Gastroesophageal sphincter (tissue), 4 donors: ENCODE results near the gene KRT40. TPM values are rescaled to one million over a fixed set of nuclear protein-coding genes. Genes with fewer than 3 reads are reported as not detected.
"Not testable (repeated sequence)": the region's sequence is repeated elsewhere in the genome, so short reads cannot be mapped to it uniquely, and the experiment has no call there.

Source experiments
- ATAC-seq: fragments of 150-250 bp; one replicate; pipeline ENCODE4 v1.9.1; 2016; ENCODE audit warnings: mild to moderate bottlenecking, moderate library complexity
- H3K27ac ChIP-seq, 4 donors: fragments of 200-600 bp; sonication (generic) in 3 of 4; 1 replicate in 3 of 4; 2 replicates in 1 of 4; pipeline ENCODE4 v1.5.1; 2016 to 2019
- H3K27me3 ChIP-seq: fragments of 200-600 bp; sonication (generic); one replicate; pipeline ENCODE4 v1.5.1; 2019
- H3K36me3 ChIP-seq, 2 donors: fragments of 200-600 bp; sonication (generic); one replicate each; pipeline ENCODE4 v1.5.1; 2019; ENCODE audit warnings: control low read depth in 1 of 2
- H3K4me1 ChIP-seq, 3 donors: fragments of 200-600 bp; sonication (generic); 1 replicate in 2 of 3; 2 replicates in 1 of 3; pipeline ENCODE4 v1.5.1; 2016 to 2019; ENCODE audit warnings: control low read depth in 2 of 3
- H3K4me3 ChIP-seq, 2 donors: fragments of 200-600 bp; sonication (generic); one replicate each; pipeline ENCODE4 v1.5.1; 2019; ENCODE audit warnings: mild to moderate bottlenecking in 1 of 2, moderate library complexity in 1 of 2
- H3K9me3 ChIP-seq, 3 donors: fragments of 200-600 bp; sonication (generic); one replicate each; pipeline ENCODE4 v1.5.1; 2017 to 2019; ENCODE audit warnings: control low read depth in 2 of 3
- EP300 ChIP-seq: sonication (generic); formaldehyde crosslinking; IDR thresholded peaks from one replicate; pipeline ENCODE4 v1.6.1; 2017; ENCODE audit warnings: antibody characterized with exemption, mild to moderate bottlenecking
- POLR2A ChIP-seq, 2 donors: fragments of 450-650 bp; IDR thresholded peaks; one replicate each; pipeline ENCODE4 v1.6.1; 2017; ENCODE audit warnings: antibody characterized with exemption in 2 of 2, mild to moderate bottlenecking in 2 of 2, moderate library complexity in 1 of 2
- POLR2AphosphoS5 ChIP-seq: sonication (generic); formaldehyde crosslinking; IDR thresholded peaks from one replicate; pipeline ENCODE4 v1.6.1; 2017; ENCODE audit warnings: antibody characterized with exemption
- WGBS, 2 donors: methylation state at CpG; one replicate each; pipeline ENCODE4 v1.1.5; 2018; ENCODE audit warnings: low coverage in 1 of 2; 5-methylcytosine and 5-hydroxymethylcytosine counted together
- total RNA-seq, 4 donors: library from RNA; depleted of rRNA; stranded (reverse); fragments of >200 nt; gene quantifications; one replicate each; pipeline ENCODE4 v1.1.0, GENCODE V29; 2016
- TF ChIP-seq, protein P1 (sequence below), 4 experiments: fragments of 200-600 bp in 2 of 4; fragments of 450-650 bp in 2 of 4; sonication (generic) in 1 of 4; IDR thresholded peaks; one replicate each; pipeline ENCODE4 v1.5.1; 2017 to 2019; ENCODE audit warnings: antibody characterized with exemption in 4 of 4, mild to moderate bottlenecking in 2 of 4, moderate library complexity in 2 of 4

Gene KRT40
- total RNA-seq, 4 donors from 2014 or later: not detected

GRCh38 chr17:41008811-41009210, 24.7 kb upstream of the KRT40 start, which contains the start of gene KRTAP3-1:
TSS of gene KRTAP3-1 (minus strand) at chr17:41009128. CDS start at chr17:41009074, 54 bp downstream.
- Histone ChIP-seq H3K27ac (no peak within 1 kb of the TSS), H3K4me3 (no peak within 1 kb of the TSS), H3K27me3 (no peaks in the 10 kb centered on the region), H3K4me1 (no peaks in the 10 kb centered on the region), H3K36me3 (no peaks in the 10 kb centered on the region), H3K9me3 (no peaks in the 10 kb centered on the region)
- TF ChIP-seq, protein P1, sequence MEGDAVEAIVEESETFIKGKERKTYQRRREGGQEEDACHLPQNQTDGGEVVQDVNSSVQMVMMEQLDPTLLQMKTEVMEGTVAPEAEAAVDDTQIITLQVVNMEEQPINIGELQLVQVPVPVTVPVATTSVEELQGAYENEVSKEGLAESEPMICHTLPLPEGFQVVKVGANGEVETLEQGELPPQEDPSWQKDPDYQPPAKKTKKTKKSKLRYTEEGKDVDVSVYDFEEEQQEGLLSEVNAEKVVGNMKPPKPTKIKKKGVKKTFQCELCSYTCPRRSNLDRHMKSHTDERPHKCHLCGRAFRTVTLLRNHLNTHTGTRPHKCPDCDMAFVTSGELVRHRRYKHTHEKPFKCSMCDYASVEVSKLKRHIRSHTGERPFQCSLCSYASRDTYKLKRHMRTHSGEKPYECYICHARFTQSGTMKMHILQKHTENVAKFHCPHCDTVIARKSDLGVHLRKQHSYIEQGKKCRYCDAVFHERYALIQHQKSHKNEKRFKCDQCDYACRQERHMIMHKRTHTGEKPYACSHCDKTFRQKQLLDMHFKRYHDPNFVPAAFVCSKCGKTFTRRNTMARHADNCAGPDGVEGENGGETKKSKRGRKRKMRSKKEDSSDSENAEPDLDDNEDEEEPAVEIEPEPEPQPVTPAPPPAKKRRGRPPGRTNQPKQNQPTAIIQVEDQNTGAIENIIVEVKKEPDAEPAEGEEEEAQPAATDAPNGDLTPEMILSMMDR (IDR thresholded peaks at IDR 0.05): no peak
- TF ChIP-seq POLR2AphosphoS5: no peak
- no peak for TF ChIP-seq EP300
- TF ChIP-seq POLR2A (IDR thresholded peaks at IDR 0.05): no peak
- ATAC-seq: no peak
- 81 to 87% methylated on average over 3 to 7 of the region's 8 CpGs for WGBS, 2 donors

- WGBS, 2 donors: 85 to 93% methylated on average over 2 to 3 of the region's 3 CpGs
Observed at GRCh38 chr17:41004397-41004796, 20.3 kb upstream of the KRT40 start.

GRCh38 chr17:41003926-41004325, 19.8 kb upstream of the KRT40 start:
- H3K27ac ChIP-seq: no peak overlapping the region
- H3K4me1 ChIP-seq: no peaks in the 10 kb centered on the region
- no peak for TF ChIP-seq POLR2A (IDR thresholded peaks at IDR 0.05)
- no peak for TF ChIP-seq POLR2AphosphoS5
- TF ChIP-seq, protein P1 (IDR thresholded peaks at IDR 0.05): no peak
- no peak for TF ChIP-seq EP300
- H3K36me3 ChIP-seq: no peaks in the 10 kb centered on the region
- no peak for ATAC-seq
- H3K4me3 ChIP-seq: no peak overlapping the region
- peaks cover 15% of the 10 kb centered on the region for H3K27me3 ChIP-seq
- WGBS, 2 donors: 30 to 49% methylated on average over 4 of the region's 4 CpGs
- H3K9me3 ChIP-seq: no peaks in the 10 kb centered on the region

More at GRCh38 chr17:41004397-41004796, 20.3 kb upstream of the KRT40 start:
- H3K27ac ChIP-seq: no peak overlapping the region
- peaks cover 10% of the 10 kb centered on the region for H3K27me3 ChIP-seq
- TF ChIP-seq POLR2AphosphoS5 (no peak), POLR2A (IDR thresholded peaks at IDR 0.05) (no peak), EP300 (no peak)
- TF ChIP-seq, protein P1 (IDR thresholded peaks at IDR 0.05): no peak
- H3K36me3 ChIP-seq: no peaks in the 10 kb centered on the region
- H3K4me3 ChIP-seq: no peak overlapping the region
- no peak for ATAC-seq
- H3K4me1 ChIP-seq: no peaks in the 10 kb centered on the region
- H3K9me3 ChIP-seq: no peaks in the 10 kb centered on the region

- Histone ChIP-seq H3K27ac (no peak overlapping the region), H3K36me3 (no peaks in the 10 kb centered on the region), H3K27me3 (peaks cover 16% of the 10 kb centered on the region), H3K9me3 (no peaks in the 10 kb centered on the region), H3K4me3 (no peak overlapping the region), H3K4me1 (no peaks in the 10 kb centered on the region)
- WGBS, 2 donors: 50 to 68% methylated on average over 5 of the region's 5 CpGs
- ATAC-seq: no peak
- TF ChIP-seq POLR2AphosphoS5 (no peak), EP300 (no peak), POLR2A (IDR thresholded peaks at IDR 0.05) (no peak)
- TF ChIP-seq, protein P1 (IDR thresholded peaks at IDR 0.05): no peak
Observed at GRCh38 chr17:41002814-41003213, 18.7 kb upstream of the KRT40 start.

DNA sequence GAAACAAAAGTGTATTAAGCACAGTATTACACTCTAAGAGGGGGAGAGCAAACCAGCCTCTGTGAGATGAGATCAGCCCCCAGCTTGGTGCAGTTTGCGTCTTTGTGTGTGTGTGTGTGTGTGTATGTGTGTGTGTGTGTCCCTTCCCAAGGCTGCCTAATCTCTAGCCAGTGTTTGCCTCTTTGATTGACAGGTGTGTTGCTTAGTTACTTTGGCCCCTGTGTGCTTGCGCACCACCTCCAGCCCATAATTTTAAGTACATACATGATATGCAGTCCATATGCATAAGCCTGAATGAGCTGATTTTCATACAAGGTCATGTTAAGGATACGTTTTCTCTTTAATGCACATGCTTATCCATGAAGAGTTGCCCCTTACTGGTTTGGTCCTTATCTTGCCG, 17.7 kb upstream of the KRT40 start:
- Histone ChIP-seq H3K4me1 (no peaks in the 10 kb centered on the region), H3K9me3 (no peaks in the 10 kb centered on the region), H3K36me3 (no peaks in the 10 kb centered on the region), H3K27me3 (peaks cover 27% of the 10 kb centered on the region), H3K27ac (no peak overlapping the region), H3K4me3 (no peak overlapping the region)
- ATAC-seq: no peak
- TF ChIP-seq POLR2AphosphoS5: no peak
- TF ChIP-seq, protein P1 (IDR thresholded peaks at IDR 0.05): no peak
- no peak for TF ChIP-seq EP300
- TF ChIP-seq POLR2A (IDR thresholded peaks at IDR 0.05): no peak
- WGBS, 2 donors: 43 to 80% methylated on average over 1 to 2 of the region's 4 CpGs

DNA sequence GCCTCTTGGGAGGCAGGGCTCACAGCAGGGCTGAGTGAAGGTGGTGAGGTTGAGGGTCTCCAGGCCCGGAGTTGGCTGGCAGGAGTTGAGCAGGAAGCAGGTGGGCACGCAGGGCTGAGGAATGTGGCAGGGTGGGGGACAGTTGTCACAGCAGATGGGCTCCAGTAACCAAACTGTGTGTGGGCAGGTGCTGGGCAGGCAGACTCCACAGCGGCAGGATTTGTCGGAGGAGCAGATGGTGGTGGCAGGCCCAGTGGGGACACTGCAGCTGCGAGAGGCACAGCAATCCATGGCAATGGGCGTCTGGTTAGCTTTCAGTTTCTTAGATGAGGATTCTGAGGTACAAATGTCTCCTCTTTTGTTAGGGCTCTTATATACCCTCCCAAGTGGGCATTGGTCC, 15.4 kb upstream of the KRT40 start, which contains the start of gene KRTAP3-2:
Gene KRTAP3-2, minus strand, starts transcription at position 344 of the 400 bp plus-strand sequence. Its CDS starts 53 bp downstream, at position 291.
- not testable (repeated sequence) for ATAC-seq, H3K36me3 ChIP-seq, H3K4me3 ChIP-seq, H3K4me1 ChIP-seq, H3K9me3 ChIP-seq, H3K27ac ChIP-seq
- peaks cover 32% of the 10 kb centered on the region for H3K27me3 ChIP-seq
- 79 to 83% methylated on average over 2 to 4 of the region's 6 CpGs for WGBS, 2 donors
